Measurements from ENCODE around the gene NPFFR2.
"Not testable (repeated sequence)": the region's sequence is repeated elsewhere in the genome, so short reads cannot be mapped to it uniquely, and the experiment has no call there.

The NPFFR2 gene

GRCh38 chr4:72109959-72110497, 78.2 kb downstream of the NPFFR2 start:
- DNase-seq (ENCODE audit: low read depth), result no peak
- H3K4me3 ChIP-seq (ENCODE audit: low read depth, low read length), result no peak overlapping the region

GRCh38 chr4:72110886-72111285, 79.1 kb downstream of the NPFFR2 start:
- H3K4me3 ChIP-seq (ENCODE audit: low read depth, low read length), result no peak overlapping the region
- no peak for DNase-seq (ENCODE audit: low read depth)

- DNase-seq (ENCODE audit: low read depth), result no peak
- no peak overlapping the region for H3K4me3 ChIP-seq (ENCODE audit: low read depth, low read length)
Measured at GRCh38 chr4:72111863-72112262, 80.1 kb downstream of the NPFFR2 start.

- no peak overlapping the region for H3K4me3 ChIP-seq (ENCODE audit: low read depth, low read length)
- peak; percentile 59 for DNase-seq (ENCODE audit: low read depth)
Measured at GRCh38 chr4:72112514-72113156, 80.8 kb downstream of the NPFFR2 start.

GRCh38 chr4:72118017-72118416, 86.2 kb downstream of the NPFFR2 start:
- DNase-seq (ENCODE audit: low read depth), result no peak
- no peak overlapping the region for H3K4me3 ChIP-seq (ENCODE audit: low read depth, low read length)

- DNase-seq (ENCODE audit: low read depth), result no peak
- H3K4me3 ChIP-seq (ENCODE audit: low read depth, low read length), result no peak overlapping the region
Measured at GRCh38 chr4:72119946-72120345, 88.1 kb downstream of the NPFFR2 start.

- H3K4me3 ChIP-seq (ENCODE audit: low read depth, low read length), result no peak overlapping the region
- DNase-seq (ENCODE audit: low read depth), result no peak
Measured at GRCh38 chr4:72128741-72129140, 96.9 kb downstream of the NPFFR2 start.

- no peak overlapping the region for H3K4me3 ChIP-seq (ENCODE audit: low read depth, low read length)
- no peak for DNase-seq (ENCODE audit: low read depth)
Measured at GRCh38 chr4:72136429-72136828, 104.6 kb downstream of the NPFFR2 start.

- not testable (repeated sequence) for H3K4me3 ChIP-seq (ENCODE audit: low read depth, low read length); DNase-seq (ENCODE audit: low read depth)
Measured at GRCh38 chr4:72139997-72140396, 108.2 kb downstream of the NPFFR2 start.

- no peak for DNase-seq (ENCODE audit: low read depth)
- H3K4me3 ChIP-seq (ENCODE audit: low read depth, low read length), result no peak overlapping the region
Measured at GRCh38 chr4:72144241-72144640, 112.4 kb downstream of the NPFFR2 start.

GRCh38 chr4:72152731-72153130, 120.9 kb downstream of the NPFFR2 start:
- no peak for DNase-seq (ENCODE audit: low read depth)
- no peak overlapping the region for H3K4me3 ChIP-seq (ENCODE audit: low read depth, low read length)

- not testable (repeated sequence) for DNase-seq (ENCODE audit: low read depth); H3K4me3 ChIP-seq (ENCODE audit: low read depth, low read length)
Measured at GRCh38 chr4:72153634-72154033, 121.8 kb downstream of the NPFFR2 start.

- DNase-seq (ENCODE audit: low read depth), result not testable (repeated sequence)
Measured at GRCh38 chr4:72169285-72169684, 137.5 kb downstream of the NPFFR2 start.

GRCh38 chr4:72169861-72170260, 138.1 kb downstream of the NPFFR2 start:
- no peak for DNase-seq (ENCODE audit: low read depth)
- H3K4me3 ChIP-seq (ENCODE audit: low read depth, low read length), result no peak overlapping the region

More at GRCh38 chr4:72169285-72169684, 137.5 kb downstream of the NPFFR2 start:
- H3K4me3 ChIP-seq (ENCODE audit: low read depth, low read length), result not testable (repeated sequence)

- no peak for DNase-seq (ENCODE audit: low read depth)
- H3K4me3 ChIP-seq (ENCODE audit: low read depth, low read length), result no peak overlapping the region
Measured at GRCh38 chr4:72171761-72172160, 140.0 kb downstream of the NPFFR2 start.

- no peak overlapping the region for H3K4me3 ChIP-seq (ENCODE audit: low read depth, low read length)
- DNase-seq (ENCODE audit: low read depth), result no peak
Measured at GRCh38 chr4:72179342-72179741, 147.5 kb downstream of the NPFFR2 start.

- DNase-seq (ENCODE audit: low read depth), result no peak
- no peak overlapping the region for H3K4me3 ChIP-seq (ENCODE audit: low read depth, low read length)
Measured at GRCh38 chr4:72186714-72187113, 154.9 kb downstream of the NPFFR2 start.

GRCh38 chr4:72194046-72194445, 162.2 kb downstream of the NPFFR2 start:
- DNase-seq (ENCODE audit: low read depth), result no peak
- H3K4me3 ChIP-seq (ENCODE audit: low read depth, low read length), result no peak overlapping the region

- H3K4me3 ChIP-seq (ENCODE audit: low read depth, low read length), result no peak overlapping the region
- no peak for DNase-seq (ENCODE audit: low read depth)
Measured at GRCh38 chr4:72194453-72194852, 162.7 kb downstream of the NPFFR2 start.
